Nephron (organoid): Measurements from ENCODE around the gene SMARCA2.

Source experiments
- H3K27ac Mint-ChIP-seq, 3 experiments: 2 replicates each; pipeline ENCODE4 v1.8.0; 2020; ENCODE audit warnings: mixed read lengths in 3 of 3, mild to moderate bottlenecking in 2 of 3, moderate library complexity in 1 of 3
- H3K27me3 Mint-ChIP-seq: 2 replicates; pipeline ENCODE4 v1.8.0; 2021; ENCODE audit warnings: low read depth, mild to moderate bottlenecking, moderate library complexity, mixed read lengths
- H3K36me3 Mint-ChIP-seq: 2 replicates; pipeline ENCODE4 v1.8.0; 2020; ENCODE audit warnings: low read depth, mixed read lengths
- H3K4me1 Mint-ChIP-seq: 2 replicates; pipeline ENCODE4 v1.8.0; 2020; ENCODE audit warnings: mixed read lengths
- H3K4me3 Mint-ChIP-seq, 3 experiments: 2 replicates each; pipeline ENCODE4 v1.8.0; 2020; ENCODE audit warnings: mild to moderate bottlenecking in 3 of 3, mixed read lengths in 3 of 3, moderate library complexity in 2 of 3
- H3K9me3 Mint-ChIP-seq: 2 replicates; pipeline ENCODE4 v1.8.0; 2020; ENCODE audit warnings: mixed read lengths
- CTCF ChIP-seq, 3 experiments: fragments of 200-600 bp; sonication (generic); IDR thresholded peaks; one replicate each; pipeline ENCODE4 v1.5.0; 2021; ENCODE audit warnings: antibody characterized with exemption in 3 of 3; ENCODE audit not compliant: unreplicated experiment in 3 of 3

Gene SMARCA2

GRCh38 chr9:2036844-2037243, 21.7 kb downstream of the SMARCA2 start:
- H3K4me1 Mint-ChIP-seq: peaks cover 7% of the 10 kb centered on the region
- H3K9me3 Mint-ChIP-seq: no peaks in the 10 kb centered on the region
- no peak for TF ChIP-seq CTCF (IDR thresholded peaks at IDR 0.05; ENCODE audit: unreplicated experiment in 3 of 3)
- no peak overlapping the region for H3K4me3 Mint-ChIP-seq
- H3K27ac Mint-ChIP-seq: no peak overlapping the region
- H3K36me3 Mint-ChIP-seq: peaks cover 47% of the 10 kb centered on the region
- H3K27me3 Mint-ChIP-seq: no peaks in the 10 kb centered on the region

- Mint-ChIP-seq H3K27me3 (peaks cover 11% of the 10 kb centered on the region), H3K36me3 (peaks cover 52% of the 10 kb centered on the region), H3K9me3 (no peaks in the 10 kb centered on the region), H3K4me3 (no peak overlapping the region), H3K4me1 (no peaks in the 10 kb centered on the region), H3K27ac (no peak overlapping the region)
- TF ChIP-seq CTCF (IDR thresholded peaks at IDR 0.05; ENCODE audit: unreplicated experiment in 3 of 3): no peak
These were observed 24.4 kb downstream of the SMARCA2 start for GRCh38 chr9:2039294-2040180.

GRCh38 chr9:2040828-2041227, 25.7 kb downstream of the SMARCA2 start:
- Mint-ChIP-seq H3K36me3 (peaks cover 58% of the 10 kb centered on the region), H3K4me1 (no peaks in the 10 kb centered on the region), H3K4me3 (no peak overlapping the region), H3K27ac (no peak overlapping the region), H3K9me3 (no peaks in the 10 kb centered on the region), H3K27me3 (peaks cover 24% of the 10 kb centered on the region)
- TF ChIP-seq CTCF (IDR thresholded peaks at IDR 0.05; ENCODE audit: unreplicated experiment in 3 of 3): no peak

GRCh38 chr9:2041736-2042135, 26.6 kb downstream of the SMARCA2 start:
- Mint-ChIP-seq H3K9me3 (no peaks in the 10 kb centered on the region), H3K27ac (no peak overlapping the region), H3K27me3 (peaks cover 33% of the 10 kb centered on the region), H3K36me3 (peaks cover 57% of the 10 kb centered on the region), H3K4me3 (no peak overlapping the region), H3K4me1 (no peaks in the 10 kb centered on the region)
- TF ChIP-seq CTCF (IDR thresholded peaks at IDR 0.05; ENCODE audit: unreplicated experiment in 3 of 3): no peak

- no peaks in the 10 kb centered on the region for H3K9me3 Mint-ChIP-seq
- no peak for TF ChIP-seq CTCF (IDR thresholded peaks at IDR 0.05; ENCODE audit: unreplicated experiment in 3 of 3)
- no peak overlapping the region for H3K4me3 Mint-ChIP-seq
- H3K27me3 Mint-ChIP-seq: peaks cover 47% of the 10 kb centered on the region
- no peak overlapping the region for H3K27ac Mint-ChIP-seq
- peaks cover 4% of the 10 kb centered on the region for H3K4me1 Mint-ChIP-seq
- peaks cover 62% of the 10 kb centered on the region for H3K36me3 Mint-ChIP-seq
These were observed 28.1 kb downstream of the SMARCA2 start for GRCh38 chr9:2043243-2043642.
